Upper lobe of left lung (tissue), 4 donors: ENCODE data around the gene AGGF1.

Experiments used
- CTCF ChIP-seq, 6 experiments: fragments of 450-650 bp in 4 of 6; fragments of 200-600 bp in 2 of 6; sonication (generic) in 2 of 6; IDR thresholded peaks; one replicate each; pipeline ENCODE4 v1.5.1; 2016 to 2019; ENCODE audit warnings: antibody characterized with exemption in 6 of 6
- POLR2A ChIP-seq, 4 donors: fragments of 450-650 bp; IDR thresholded peaks; one replicate each; pipeline ENCODE4 v1.5.1; 2016 to 2017; ENCODE audit warnings: antibody characterized with exemption in 4 of 4, mild to moderate bottlenecking in 2 of 4
- POLR2AphosphoS5 ChIP-seq, 2 donors: sonication (generic); formaldehyde crosslinking; IDR thresholded peaks; one replicate each; pipeline ENCODE4 v1.5.1; 2017; ENCODE audit warnings: antibody characterized with exemption in 2 of 2

GRCh38 chr5:77103457-77103856 lies 73.3 kb downstream of the AGGF1 start:
- TF ChIP-seq CTCF (IDR thresholded peaks at IDR 0.05) (no peak), POLR2A (IDR thresholded peaks at IDR 0.05) (no peak), POLR2AphosphoS5 (IDR thresholded peaks at IDR 0.05) (no peak)
